Osteocyte (in vitro differentiated cells): ENCODE measurements around the gene MRPL51. TPM values are rescaled to one million over a fixed set of nuclear protein-coding genes. Genes with fewer than 3 reads are reported as not detected.
A peak's percentile ranks its signal among the peaks of the same experiment; 100 is the strongest.

Source experiments
- DNase-seq: peaks from one replicate; pipeline ENCODE4 v3.0.0; 2021; ENCODE audit warnings: mixed read lengths; ENCODE audit not compliant: unreplicated experiment; ENCODE audit errors: extremely low spot score
- H3K27ac Mint-ChIP-seq: one replicate; pipeline ENCODE4 v1.8.0; 2021; ENCODE audit warnings: mild to moderate bottlenecking, mixed read lengths; ENCODE audit not compliant: unreplicated experiment
- H3K27me3 Mint-ChIP-seq: one replicate; pipeline ENCODE4 v1.8.0; 2021; ENCODE audit warnings: mixed read lengths; ENCODE audit not compliant: unreplicated experiment
- H3K36me3 Mint-ChIP-seq: one replicate; pipeline ENCODE4 v1.8.0; 2021; ENCODE audit warnings: mixed read lengths; ENCODE audit not compliant: unreplicated experiment
- H3K4me1 Mint-ChIP-seq: one replicate; pipeline ENCODE4 v1.8.0; 2021; ENCODE audit warnings: mixed read lengths; ENCODE audit not compliant: unreplicated experiment
- H3K4me3 Mint-ChIP-seq: one replicate; pipeline ENCODE4 v1.8.0; 2021; ENCODE audit warnings: mild to moderate bottlenecking, moderate library complexity, mixed read lengths; ENCODE audit not compliant: unreplicated experiment
- H3K9me3 Mint-ChIP-seq: one replicate; pipeline ENCODE4 v1.8.0; 2021; ENCODE audit warnings: mixed read lengths; ENCODE audit not compliant: unreplicated experiment
- total RNA-seq: library from RNA; stranded (reverse); gene quantifications from 2 replicates; pipeline ENCODE4 v1.2.1, GENCODE V29; 2021
- TF ChIP-seq, protein P1 (sequence below): fragments of 200-600 bp; sonication (generic); IDR thresholded peaks from 2 replicates; pipeline ENCODE4 v1.5.0; 2021; ENCODE audit warnings: antibody characterized with exemption, mild to moderate bottlenecking, moderate library complexity

MRPL51 gene
- total RNA-seq, 1 donor from 2014 or later, result 172 TPM

DNA sequence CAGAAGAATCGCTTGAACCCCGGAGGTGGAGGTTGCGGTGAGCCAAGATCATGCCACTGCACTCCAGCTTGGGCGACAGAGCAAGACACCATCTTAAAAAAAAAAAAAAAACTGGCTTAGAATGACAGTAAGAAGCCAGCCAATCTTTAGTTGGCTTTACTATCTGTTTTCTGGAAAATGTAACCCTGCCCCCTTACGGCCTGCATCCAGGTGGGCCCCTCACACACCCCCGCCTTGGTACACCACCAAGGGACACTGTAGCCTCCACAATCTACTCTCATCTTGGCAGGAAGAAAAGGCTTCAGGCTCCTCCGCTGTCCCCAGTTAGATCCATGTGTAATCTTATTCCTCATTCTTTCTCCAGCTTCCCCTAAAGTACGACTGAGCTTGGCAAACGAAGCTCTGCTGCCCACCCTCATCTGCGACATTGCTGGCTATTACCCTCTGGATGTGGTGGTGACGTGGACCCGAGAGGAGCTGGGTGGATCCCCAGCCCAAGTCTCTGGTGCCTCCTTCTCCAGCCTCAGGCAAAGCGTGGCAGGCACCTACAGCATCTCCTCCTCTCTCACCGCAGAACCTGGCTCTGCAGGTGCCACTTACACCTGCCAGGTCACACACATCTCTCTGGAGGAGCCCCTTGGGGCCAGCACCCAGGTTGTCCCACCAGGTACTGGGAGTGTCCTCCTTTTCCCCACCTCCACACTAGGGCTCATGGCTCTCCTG lies 34.6 kb downstream of the MRPL51 start:
- Mint-ChIP-seq H3K9me3 (no peaks in the 10 kb centered on the region), H3K4me1 (peaks cover under 1% of the 10 kb centered on the region), H3K4me3 (no peak overlapping the region), H3K27me3 (no peaks in the 10 kb centered on the region), H3K36me3 (peaks cover 14% of the 10 kb centered on the region), H3K27ac (no peak overlapping the region)
- no peak for DNase-seq
- TF ChIP-seq, protein P1, sequence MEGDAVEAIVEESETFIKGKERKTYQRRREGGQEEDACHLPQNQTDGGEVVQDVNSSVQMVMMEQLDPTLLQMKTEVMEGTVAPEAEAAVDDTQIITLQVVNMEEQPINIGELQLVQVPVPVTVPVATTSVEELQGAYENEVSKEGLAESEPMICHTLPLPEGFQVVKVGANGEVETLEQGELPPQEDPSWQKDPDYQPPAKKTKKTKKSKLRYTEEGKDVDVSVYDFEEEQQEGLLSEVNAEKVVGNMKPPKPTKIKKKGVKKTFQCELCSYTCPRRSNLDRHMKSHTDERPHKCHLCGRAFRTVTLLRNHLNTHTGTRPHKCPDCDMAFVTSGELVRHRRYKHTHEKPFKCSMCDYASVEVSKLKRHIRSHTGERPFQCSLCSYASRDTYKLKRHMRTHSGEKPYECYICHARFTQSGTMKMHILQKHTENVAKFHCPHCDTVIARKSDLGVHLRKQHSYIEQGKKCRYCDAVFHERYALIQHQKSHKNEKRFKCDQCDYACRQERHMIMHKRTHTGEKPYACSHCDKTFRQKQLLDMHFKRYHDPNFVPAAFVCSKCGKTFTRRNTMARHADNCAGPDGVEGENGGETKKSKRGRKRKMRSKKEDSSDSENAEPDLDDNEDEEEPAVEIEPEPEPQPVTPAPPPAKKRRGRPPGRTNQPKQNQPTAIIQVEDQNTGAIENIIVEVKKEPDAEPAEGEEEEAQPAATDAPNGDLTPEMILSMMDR, result no peak

DNA sequence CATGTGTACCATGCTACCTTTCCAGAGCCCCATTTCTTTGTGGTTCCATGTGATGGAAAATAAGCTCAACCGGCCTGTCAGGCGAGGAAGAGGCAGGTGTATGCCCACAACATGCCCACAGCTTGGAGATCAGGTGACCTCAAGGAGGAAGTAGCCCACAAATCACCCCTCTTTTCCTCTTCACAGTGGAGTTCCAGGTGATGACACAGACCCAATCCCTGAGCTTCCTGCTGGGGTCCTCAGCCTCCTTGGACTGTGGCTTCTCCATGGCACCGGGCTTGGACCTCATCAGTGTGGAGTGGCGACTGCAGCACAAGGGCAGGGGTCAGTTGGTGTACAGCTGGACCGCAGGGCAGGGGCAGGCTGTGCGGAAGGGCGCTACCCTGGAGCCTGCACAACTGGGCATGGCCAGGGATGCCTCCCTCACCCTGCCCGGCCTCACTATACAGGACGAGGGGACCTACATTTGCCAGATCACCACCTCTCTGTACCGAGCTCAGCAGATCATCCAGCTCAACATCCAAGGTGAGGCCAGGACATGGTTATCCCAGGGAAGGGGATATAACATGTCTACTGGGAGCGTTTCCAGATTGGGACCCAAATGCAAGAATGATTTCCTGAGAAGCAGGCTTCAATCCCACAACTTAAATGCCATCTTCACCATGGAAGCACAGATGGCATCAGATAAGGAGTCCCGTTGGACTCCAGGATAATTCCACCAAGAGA lies 35.7 kb downstream of the MRPL51 start:
- Mint-ChIP-seq H3K4me1 (peaks cover 8% of the 10 kb centered on the region), H3K27ac (no peak overlapping the region), H3K27me3 (no peaks in the 10 kb centered on the region), H3K9me3 (no peaks in the 10 kb centered on the region), H3K4me3 (no peak overlapping the region), H3K36me3 (peaks cover 13% of the 10 kb centered on the region)
- TF ChIP-seq, protein P1, result no peak
- no peak for DNase-seq

DNA sequence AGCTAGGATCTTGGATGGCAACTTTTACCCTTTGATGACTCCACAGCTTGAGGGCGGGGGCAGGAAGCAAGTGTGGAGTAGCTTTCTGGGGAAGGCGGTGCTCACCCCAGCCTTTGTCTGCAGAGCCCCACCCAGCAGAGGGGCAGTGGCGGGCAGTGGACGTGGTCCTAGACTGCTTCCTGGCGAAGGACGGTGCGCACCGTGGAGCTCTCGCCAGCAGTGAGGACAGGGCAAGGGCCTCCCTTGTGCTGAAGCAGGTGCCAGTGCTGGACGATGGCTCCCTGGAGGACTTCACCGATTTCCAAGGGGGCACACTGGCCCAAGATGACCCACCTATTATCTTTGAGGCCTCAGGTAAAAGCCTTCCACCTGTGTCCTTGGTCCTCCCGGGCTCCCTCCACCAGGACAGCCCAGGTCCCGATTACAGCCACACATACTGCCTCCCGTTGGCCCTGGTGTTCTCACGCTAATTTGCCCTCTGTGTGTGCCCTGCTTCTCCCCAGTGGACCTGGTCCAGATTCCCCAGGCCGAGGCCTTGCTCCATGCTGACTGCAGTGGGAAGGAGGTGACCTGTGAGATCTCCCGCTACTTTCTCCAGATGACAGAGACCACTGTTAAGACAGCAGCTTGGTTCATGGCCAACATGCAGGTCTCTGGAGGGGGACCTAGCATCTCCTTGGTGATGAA lies 40.0 kb downstream of the MRPL51 start:
- Mint-ChIP-seq H3K9me3 (no peaks in the 10 kb centered on the region), H3K4me3 (peak overlapping the region; percentile 85), H3K27me3 (no peaks in the 10 kb centered on the region), H3K27ac (peak overlapping the region; percentile 99), H3K4me1 (peaks cover 29% of the 10 kb centered on the region), H3K36me3 (peaks cover 9% of the 10 kb centered on the region)
- no peak for DNase-seq
- TF ChIP-seq, protein P1, result no peak

DNA sequence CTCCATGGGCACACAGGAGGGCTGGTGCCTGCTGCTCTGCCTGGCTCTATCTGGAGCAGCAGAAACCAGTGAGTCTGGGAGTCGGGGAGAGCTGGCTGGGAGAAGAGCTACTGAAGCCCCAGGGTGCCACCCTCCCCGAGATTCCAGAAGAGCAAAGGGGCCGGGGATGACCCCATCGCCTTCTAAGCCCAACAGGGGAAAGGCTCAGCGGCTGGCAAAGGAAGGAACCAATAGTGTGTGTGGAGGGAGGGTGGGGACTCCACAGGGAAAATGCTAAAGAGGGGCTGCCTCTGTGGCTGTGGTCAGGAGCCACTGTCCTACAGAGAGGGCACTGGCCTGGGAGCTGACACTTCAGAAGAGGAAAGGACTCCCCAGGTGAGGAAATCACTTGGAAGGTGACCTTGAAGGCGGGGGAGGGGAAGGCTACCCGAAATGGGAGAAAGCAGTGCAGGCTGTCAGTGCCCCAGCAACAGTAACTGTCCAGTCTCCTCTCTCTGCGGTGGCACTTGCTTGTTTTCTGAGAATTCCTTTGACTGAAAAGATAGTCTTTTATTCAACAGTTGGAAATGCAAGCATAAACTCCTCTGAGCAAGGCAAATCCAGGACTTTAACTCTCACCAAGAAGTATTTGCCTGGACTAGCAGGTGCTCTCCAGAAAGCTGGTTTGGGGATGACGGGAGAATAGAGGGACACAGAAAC lies 40.7 kb downstream of the MRPL51 start:
- Mint-ChIP-seq H3K27ac (peak overlapping the region; percentile 99), H3K4me3 (peak overlapping the region; percentile 85), H3K36me3 (peaks cover 13% of the 10 kb centered on the region), H3K9me3 (no peaks in the 10 kb centered on the region), H3K27me3 (no peaks in the 10 kb centered on the region), H3K4me1 (peaks cover 29% of the 10 kb centered on the region)
- TF ChIP-seq, protein P1, result no peak
- no peak for DNase-seq
